Hematopoietic multipotent progenitor cell treated with erythropoietin and hydrocortisone succinate and interleukin-3 and kit ligand, for 17 days (in vitro differentiated cells): ENCODE results near the gene CEP83.
"Not testable (repeated sequence)": the region's sequence is repeated elsewhere in the genome, so short reads cannot be mapped to it uniquely, and the experiment has no call there.

ENCODE experiments used
- DNase-seq: peaks from one replicate; pipeline ENCODE4 v3.0.0-alpha.2; 2015; ENCODE audit warnings: low spot score

CEP83 gene, protein sequence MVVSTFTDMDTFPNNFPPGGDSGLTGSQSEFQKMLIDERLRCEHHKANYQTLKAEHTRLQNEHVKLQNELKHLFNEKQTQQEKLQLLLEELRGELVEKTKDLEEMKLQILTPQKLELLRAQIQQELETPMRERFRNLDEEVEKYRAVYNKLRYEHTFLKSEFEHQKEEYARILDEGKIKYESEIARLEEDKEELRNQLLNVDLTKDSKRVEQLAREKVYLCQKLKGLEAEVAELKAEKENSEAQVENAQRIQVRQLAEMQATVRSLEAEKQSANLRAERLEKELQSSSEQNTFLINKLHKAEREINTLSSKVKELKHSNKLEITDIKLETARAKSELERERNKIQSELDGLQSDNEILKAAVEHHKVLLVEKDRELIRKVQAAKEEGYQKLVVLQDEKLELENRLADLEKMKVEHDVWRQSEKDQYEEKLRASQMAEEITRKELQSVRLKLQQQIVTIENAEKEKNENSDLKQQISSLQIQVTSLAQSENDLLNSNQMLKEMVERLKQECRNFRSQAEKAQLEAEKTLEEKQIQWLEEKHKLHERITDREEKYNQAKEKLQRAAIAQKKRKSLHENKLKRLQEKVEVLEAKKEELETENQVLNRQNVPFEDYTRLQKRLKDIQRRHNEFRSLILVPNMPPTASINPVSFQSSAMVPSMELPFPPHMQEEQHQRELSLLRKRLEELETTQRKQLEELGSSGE

DNA sequence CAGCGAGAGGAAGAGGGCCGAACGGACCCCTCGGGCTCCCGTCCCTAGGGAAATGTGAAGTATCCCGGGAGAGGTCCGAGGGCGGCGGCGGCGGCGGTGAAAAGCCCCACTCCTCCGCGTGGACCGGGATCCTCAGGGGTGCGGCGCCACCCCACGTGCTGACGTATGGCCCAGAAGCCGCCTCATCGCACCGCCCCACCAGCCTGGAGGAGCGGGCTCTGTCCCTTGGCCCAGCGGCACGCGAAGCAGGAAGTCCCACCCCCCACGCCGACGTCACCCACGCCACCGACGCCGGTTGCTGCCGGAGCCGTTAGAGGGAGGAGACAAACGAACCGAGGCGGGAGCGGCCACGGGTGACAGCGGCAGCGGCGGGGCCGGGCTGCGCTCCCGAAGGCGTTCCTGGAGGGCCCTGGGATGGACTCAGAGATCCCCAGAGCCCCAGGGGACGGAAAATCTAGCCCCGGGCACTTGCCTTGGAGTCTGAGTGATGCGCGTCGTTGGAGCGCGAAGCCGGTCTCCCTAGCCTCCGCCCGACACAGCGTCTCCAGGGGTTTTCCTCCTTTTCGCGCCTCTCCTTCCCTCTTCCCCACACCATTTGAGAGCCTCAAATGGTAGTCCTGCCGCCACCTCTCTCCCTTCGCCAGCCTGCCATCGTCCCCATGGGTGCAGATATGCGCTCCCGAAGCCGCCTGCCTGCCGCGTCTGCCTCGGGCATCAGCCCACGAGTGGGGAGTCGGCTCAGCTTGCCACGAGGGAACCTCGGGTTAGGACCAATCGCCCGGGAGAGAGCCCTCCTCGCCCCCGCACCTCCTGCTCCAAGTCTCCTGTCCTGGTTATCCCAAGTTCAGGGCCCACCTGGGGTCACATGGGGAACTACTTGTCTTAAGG, at the start of gene CEP83:
TSS of gene CEP83 (minus strand) at position 140 of the 888 bp plus-strand sequence. CDS start 47,377 bp downstream, outside the sequence.
- DNase-seq, result peak; percentile 89

DNA sequence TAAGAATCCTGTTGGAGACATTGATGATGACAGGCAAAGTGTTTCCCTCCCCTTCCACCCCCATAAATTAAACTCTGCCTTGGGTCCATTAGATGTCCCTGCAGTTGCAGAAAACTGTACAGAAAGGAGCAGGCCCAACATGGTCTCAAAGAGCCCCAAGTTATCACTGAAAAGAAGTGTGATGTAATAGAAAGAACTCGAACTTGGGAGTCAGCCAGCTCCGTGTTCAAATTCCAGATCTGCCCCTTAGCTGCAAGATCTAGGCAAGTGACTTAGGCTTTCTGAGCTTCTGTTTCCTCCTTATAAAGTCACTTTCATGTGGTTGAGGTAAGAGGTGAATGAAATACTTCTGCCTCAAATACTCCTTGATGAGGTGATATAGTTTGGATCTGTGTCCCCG, 49.6 kb upstream of the CEP83 start:
- DNase-seq, result no peak

DNA sequence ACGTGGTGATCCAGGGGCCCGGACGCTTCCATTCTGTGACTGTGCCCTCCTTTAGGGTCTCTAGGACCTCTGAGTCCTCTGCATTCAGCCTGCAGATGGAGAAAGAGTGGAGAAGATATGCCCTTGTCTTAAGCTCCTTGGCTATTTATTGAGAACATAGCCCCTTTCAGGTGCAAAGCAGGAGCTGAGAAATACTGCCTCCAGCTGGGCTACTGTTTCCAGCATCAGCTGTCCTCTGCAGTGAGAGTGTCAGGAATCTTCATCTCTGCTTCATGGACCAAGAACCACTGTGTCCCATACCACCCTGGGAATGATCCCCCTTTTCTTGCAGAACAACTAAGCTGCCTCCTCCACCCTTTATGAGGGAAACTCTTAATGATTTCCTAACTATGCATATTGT, 47.8 kb upstream of the CEP83 start:
- no peak for DNase-seq

DNA sequence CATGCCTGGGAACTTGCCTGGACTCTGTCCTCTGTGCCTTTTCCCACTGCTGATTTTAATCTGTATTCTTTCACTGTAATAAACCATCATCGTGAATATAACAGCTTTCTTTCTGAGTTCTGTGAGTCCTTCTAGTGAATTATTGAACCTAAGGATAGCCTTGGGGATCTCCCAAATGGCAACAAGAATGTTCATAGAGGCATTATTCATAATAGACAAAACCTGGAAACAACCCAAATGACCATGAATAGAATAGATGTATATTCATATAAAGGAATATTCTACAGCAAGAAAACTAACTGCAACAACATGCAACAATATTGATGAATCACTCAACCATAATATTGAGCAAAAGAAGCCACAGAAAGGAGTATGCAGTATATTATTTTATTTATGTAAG, 44.7 kb upstream of the CEP83 start:
- no peak for DNase-seq

DNA sequence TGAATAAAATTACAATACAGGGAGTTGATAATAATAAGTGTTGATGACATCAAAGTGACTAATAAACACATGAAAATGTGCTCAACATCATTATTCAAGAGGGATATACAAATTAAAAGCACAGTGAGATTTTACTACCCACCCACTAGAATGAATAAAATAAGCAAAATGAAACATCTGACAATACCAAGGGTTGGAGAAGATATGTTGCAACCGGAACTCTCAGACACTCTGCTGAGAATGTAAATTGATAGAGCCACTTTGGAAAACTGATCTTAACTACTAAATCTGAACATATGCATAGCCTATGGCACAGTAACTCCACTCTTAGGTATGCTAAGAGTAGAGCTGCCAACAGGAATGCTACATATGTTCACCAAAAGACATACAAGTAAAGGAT, 44.0 kb upstream of the CEP83 start:
- no peak for DNase-seq

DNA sequence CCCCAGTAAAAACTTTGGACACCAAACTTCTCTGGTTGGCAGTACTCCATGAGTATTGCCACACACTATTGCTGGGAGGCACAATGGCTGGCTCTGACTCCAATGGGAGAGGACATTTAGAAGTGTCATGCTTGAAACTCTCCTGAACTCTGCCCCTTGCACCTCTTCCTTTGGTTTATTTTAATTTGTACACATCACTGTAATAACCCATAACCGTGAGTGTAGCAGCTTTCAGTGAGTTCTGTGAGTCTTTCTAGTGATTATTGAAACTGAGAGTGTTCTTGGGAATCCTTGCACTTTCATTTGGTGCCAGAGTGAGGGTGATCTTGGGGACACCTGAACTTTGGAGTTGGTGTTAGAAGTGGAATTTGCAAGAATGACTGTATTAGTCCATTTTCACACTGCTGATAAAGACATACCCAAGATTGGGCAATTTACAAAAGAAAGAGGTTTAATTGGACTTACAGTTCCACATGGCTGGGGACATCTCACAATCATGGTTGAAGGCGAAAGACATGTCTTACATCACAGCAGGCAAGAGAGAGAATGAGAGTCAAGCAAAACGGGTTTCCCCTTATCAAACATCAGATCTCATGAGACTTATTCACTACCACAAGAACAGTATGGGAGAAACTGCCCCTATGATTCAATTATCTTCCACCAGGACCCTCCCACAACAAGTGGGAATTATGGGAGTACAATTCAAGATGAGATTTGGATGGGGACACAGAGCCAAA, 41.3 kb upstream of the CEP83 start:
- no peak for DNase-seq

DNA sequence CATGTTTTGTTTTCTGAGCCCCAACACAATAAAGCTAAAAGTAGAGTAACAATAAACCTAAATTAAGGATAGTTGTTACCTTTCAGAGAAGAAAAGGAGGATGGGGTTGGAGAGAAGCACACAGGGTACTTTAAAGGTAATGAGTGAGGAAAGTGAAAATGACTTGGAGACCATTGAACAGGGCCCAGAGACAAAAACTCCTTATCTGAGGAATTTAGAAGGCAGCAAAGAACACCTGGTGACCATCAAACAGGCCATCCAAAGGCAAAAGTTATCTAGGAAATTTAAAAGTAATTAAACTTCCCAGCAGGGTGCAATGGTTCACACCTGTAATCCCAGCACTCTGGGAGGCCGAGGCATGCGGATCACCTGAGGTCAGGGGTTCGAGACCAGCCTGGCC, 39.0 kb upstream of the CEP83 start:
- no peak for DNase-seq

DNA sequence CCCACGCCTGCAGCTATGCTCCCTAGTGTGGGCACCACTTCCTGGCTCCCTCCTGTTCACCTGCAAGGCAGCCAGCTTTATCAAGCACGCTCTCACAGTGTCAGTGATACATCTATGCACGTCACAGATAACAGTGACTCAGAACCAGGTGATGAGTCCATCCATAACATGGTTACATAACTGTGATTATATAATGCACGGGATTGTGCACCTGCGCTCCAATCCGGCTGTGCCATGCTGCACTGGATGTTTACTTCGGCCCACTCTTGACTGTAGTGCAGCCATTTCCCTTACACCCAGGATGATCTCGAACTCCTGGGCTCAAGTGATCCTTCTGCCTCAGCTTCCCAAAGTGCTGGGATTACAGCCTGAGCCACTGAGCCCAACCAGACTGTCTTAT, 38.4 kb upstream of the CEP83 start:
- no peak for DNase-seq

DNA sequence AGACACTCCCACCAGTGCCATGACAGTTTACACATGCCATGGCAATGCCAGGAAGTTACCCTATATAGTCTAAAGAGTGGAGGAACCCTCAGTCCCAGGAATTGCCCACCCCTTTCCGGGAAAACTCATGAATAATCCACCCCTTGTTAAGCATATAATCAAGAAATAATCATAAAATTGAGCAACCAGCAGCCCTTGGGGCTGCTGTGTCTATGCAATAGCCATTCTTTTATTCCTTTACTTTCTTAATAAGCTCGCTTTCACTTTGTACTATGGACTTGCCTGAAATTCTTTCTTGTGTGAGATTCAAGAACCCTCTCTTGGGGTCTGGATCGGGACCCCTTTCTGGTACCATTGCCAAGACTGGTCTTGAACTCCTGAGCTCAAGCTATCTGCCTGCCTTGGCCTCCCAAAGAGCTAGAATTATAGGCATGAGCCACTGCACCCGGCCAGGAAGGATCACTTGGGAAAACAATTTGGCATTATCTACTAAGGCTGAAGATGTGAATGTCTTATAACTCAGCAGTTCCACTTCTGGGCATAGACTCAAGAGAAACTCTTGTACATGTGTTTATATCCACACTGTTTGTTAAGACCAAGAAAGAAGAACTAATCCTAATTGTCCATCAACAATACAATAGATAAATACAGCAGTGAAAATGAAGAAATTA, 35.9 kb upstream of the CEP83 start:
- no peak for DNase-seq

DNA sequence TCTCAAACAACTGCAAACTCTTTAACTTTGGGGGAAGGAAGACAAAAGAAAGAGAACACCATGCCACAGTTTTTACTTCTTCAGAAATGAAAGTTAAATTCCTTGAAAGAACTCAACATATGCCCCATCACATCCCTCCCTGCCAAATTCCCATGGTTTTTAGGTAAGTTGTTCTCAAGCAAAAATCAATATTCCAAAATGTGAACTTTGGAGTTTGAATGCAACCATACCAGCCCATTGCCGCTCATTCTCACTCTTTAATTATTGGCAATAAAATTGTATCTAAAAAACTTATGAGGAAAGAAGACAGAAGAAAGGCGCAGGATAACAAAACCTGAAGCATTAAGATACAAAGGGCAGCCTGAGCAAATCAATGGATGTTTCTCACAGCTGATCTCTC, 31.8 kb upstream of the CEP83 start:
- no peak for DNase-seq

DNA sequence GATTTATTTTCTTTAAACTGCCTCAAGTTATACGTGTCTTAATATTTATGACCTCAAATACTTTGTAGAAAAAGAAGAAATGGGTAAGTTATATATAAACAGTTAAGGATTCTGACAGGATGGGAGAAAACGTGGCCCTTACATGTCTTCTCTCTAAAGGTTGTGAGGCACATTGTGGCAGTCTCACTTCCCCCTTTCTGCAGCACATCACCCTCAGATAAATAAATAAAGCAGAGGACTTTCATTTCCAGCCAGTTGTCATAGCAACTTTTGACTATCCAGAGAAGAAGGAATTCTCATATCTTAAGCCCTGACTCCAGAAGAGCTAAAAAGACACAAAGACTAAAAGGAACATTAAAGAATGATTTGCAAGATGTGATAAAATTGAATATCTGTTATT, 28.8 kb upstream of the CEP83 start:
- DNase-seq, result no peak

DNA sequence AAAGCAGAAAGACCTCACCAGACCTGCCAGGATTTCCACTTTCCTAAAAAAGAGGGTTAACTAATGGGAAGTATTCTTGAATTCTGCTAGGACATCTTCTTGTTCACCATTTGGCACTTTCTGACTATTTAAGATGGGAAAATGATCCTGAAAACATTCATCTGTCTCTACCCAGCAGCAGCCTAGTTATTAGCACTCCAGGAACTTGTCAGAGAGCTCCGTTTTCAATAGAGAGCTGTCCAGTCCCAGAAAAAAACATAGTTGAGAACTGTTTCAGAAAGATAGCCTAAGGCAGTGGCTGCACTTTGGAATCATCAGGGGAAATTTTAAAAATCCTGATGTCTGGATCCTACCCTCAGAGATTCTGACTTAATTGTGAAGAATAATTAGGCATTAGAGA, 22.1 kb upstream of the CEP83 start:
- DNase-seq, result no peak

DNA sequence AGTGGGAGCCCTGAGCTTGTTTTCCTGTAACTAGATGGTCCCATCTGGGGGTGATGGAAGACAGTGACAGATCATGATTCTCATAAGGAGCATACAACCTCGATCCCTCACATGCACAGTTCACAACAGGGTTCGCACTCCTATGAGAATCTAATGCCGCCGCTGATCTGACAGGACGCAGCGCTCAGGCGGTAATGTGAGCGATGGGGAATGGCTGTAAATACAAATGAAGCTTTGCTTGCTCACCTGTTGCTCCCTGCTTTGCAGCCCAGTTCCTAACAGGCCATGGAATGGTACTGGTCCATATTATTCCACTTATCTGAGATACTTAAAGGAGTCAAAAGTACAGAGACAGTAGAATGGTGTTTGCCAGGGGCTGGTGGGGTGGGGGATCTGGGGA, 9.9 kb upstream of the CEP83 start:
- no peak for DNase-seq

DNA sequence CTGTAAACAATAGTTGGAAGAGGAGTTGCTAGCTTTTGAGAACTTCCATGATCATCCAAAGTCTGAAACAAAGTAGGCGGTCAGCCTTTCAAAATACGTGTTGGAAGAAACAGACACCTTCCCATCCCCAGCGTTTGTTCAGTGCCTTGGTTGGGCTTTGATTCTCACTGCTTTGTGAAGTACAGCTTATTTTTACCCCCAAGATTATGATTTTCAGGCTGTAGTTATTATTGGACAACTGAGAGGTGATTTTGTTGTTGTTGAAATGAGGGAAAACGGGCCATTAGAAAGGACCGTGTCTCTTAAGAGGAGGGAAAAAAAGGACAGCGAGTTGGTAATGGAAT, 921 bp upstream of the CEP83 start:
- DNase-seq, result no peak

DNA sequence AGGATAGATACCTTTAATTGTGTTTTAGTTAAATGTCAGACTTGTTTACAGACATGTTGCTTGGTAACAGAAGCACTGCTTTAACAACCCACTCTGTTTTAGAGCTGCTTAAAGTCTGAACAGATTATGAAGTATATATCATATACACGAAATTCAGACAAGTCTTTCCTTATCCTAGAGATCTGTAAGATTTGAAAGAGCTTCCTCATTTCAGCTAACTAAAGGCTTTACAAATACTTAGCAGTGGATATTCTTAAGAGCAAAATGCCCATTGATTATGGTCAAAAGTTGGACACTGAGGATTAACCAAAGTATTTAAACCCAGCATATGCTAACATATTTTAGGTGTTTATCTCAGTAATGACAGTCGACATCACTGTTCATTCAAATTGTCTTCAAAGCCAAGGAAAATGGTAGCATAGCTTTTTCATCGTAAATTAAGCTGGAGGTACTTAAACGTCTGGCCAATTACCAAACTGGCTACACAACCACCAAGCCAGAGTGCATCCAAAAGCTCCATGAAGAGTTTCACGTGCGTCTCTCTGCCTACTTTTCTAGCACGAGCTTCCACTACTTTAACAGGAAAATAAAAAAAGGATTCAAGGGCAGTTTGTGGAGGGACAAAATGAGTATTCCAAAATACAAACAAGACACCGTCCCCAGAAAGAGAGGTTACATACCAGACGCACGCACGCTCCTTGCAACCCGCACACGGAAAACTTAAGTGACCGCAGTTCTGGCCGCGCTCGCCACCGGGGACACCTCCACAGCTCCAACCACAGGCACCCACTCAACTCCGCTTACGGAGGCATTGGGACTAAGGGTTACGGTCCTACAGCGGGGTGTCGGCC, 565 bp downstream of the CEP83 start:
- DNase-seq, result peak; percentile 12

DNA sequence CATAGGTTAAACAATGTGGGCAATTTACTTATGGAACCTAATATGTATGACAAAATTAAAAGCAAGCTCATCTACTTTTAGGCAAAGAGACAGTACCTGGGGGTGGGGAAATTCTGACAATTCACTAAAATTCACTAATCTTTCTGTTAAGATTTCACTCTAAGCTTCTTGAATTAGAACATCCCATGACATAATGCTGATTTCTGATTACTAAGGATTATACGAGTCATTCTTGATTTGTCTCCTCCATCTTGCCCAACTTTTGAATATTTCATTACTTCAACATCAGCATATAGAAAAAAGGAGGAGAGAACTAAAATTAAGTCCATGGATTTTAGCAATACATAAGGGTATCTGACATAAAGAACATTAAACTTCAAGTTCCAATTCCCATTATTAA, 2.4 kb downstream of the CEP83 start:
- DNase-seq, result no peak

DNA sequence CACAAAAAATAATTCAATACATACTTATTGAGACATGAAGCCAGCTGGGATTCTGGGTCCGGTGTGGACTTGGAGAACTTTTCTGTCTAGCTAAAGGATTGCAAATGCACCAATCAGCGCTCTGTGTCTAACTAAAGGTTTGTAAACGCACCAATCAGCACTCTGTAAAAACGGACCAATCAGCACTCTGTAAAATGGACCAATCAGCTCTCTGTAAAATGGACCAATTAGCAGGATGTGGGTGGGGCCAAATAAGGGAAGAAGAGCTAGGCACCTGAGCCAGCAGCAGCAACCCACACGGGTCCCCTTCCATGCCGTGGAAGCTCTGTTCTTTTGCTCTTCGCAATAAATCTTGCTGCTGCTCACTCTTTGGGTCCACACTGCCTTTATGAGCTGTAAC, 5.3 kb downstream of the CEP83 start:
- not testable (repeated sequence) for DNase-seq

DNA sequence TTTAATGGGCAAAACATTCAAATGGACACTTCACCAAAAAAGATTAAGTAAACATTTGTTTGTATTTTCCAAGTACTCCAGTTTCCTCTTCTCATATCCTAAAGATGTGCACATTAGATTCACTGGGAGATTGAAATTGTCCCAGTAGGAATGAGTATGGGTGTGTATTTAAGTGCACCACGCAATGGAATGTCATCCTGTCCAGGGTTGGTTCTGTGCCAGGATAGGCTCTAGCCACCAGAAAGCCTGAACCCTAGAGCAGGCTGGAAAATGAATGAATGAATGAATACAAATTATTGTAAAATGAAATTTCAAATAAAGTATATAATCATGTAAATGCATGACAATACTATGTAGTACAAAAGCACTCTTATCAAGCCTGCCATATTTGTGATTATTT, 14.0 kb downstream of the CEP83 start:
- no peak for DNase-seq

DNA sequence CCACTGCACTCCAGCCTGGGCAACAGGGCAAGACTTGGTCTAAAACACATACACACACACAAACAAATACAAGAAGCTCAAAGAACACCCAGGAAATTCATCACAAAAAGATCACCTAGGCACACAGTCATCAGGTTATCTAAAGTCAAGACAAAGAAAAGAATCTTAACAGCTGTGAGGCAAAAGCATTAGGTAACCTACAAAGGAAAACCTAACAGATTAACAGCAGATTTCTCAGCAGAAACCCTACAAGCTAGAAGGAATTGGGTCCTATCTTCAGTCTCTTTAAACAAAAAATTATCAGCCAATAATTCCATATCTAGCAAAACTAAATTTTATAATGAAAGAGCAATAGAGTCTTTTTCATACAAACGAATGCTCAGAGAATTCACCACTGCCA, 22.4 kb downstream of the CEP83 start:
- DNase-seq, result no peak

DNA sequence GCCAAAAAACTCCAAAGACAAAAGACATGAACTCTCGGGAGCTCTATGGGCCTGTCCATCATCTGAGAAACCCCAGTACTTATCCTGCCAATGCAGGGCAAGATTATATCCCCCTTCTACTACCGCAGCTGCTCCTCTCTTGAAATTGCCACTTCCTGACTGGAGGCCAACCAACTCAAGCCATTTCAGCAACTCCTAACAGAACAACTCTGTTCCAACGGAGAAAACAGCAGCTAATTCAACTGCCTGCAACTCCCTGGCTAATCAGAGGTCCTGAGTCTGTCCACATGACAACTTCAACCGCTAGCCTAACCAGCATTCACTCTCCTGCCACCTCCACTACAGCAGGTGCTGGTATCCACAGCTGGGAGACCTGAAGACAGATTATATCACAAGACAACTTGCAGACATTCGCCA, 24.1 kb downstream of the CEP83 start:
- no peak for DNase-seq

DNA sequence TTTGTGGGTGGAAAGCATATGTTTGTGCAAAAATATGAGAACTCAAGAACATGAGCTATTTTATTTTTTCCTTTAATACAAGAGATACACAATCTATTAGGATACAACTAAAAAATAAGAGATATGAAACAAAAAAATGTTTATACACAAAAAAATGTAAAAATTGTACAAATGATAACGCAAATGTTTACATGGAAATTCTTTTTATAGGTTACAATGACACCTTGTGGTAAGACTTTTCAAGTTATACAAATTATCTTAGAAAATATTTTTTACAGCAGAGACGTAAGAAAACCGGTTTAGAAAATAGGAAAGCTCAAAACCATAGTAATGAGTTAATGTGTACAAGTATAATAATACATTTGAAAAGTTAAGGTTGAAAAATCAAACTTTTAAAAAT, 25.5 kb downstream of the CEP83 start:
- DNase-seq, result peak; percentile 27
